ENCODE results near the gene ABRAXAS1.

The ABRAXAS1 gene

DNA sequence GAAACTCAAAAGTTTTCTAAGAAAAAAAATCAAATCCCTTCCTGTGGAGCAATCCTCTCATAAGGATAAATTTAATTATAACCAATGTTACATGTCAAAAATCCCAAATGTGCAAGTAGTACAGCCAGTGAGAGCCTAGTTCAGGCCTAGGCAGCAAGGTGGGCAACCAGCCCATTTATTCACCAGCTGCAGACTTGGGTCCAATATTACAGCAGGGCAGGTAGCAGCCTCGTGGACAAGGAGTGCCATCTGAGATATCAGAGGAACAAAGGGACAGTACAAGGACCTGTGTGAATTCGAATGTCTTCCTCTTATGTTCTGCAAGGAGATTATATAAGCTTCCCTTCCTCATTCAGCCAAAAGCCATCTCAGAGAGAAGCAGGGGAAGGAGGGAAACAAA is 35.9 kb downstream of the ABRAXAS1 start:
- no peak overlapping the region for H2BK120ac ChIP-seq (ENCODE audit: insufficient read depth, low read length, poor library complexity)
- H3K9ac ChIP-seq (ENCODE audit: low read length) = no peak overlapping the region
- no peak overlapping the region for H2AK5ac ChIP-seq (ENCODE audit: low read length)
- no peak overlapping the region for H3K4me3 ChIP-seq (ENCODE audit: low read depth, low read length)
- no peak overlapping the region for H3K18ac ChIP-seq (ENCODE audit: low read length)
- H3K4me2 ChIP-seq (ENCODE audit: low read length) = no peak overlapping the region
- no peak overlapping the region for H3K23ac ChIP-seq (ENCODE audit: low read length)
- H3K27ac ChIP-seq (ENCODE audit: low read depth, low read length) = no peak overlapping the region
- WGBS (ENCODE audit: extremely low coverage, insufficient coverage, insufficient read length) = no CpG with 5 or more reads among the region's 2 CpGs
- H3K36me3 ChIP-seq (ENCODE audit: control insufficient read depth in 1 of 2, insufficient read depth in 2 of 2, low read length in 2 of 2) = peaks cover 1 to 2% of the 10 kb centered on the region in 2 experiments
- no peak overlapping the region for H4K12ac ChIP-seq (ENCODE audit: low read depth, low read length)
- H2BK12ac ChIP-seq (ENCODE audit: low read length) = no peak overlapping the region
- H3K14ac ChIP-seq (ENCODE audit: low read length) = no peak overlapping the region
- H3K4ac ChIP-seq (ENCODE audit: low read depth, low read length) = no peak overlapping the region
- no peaks in the 10 kb centered on the region for H3K79me1 ChIP-seq (ENCODE audit: low read length)
- no peaks in the 10 kb centered on the region for H3K9me3 ChIP-seq (ENCODE audit: insufficient read depth, low read depth, low read length)
- H2BK5ac ChIP-seq (ENCODE audit: low read depth, low read length, poor library complexity) = no peak overlapping the region
- H2AFZ ChIP-seq (ENCODE audit: insufficient read depth, low read length, poor library complexity) = no peak overlapping the region
- no peaks in the 10 kb centered on the region for H3K27me3 ChIP-seq (ENCODE audit: insufficient read depth, low read length)
- DNase-seq = no peak
- H4K91ac ChIP-seq (ENCODE audit: low read depth, low read length) = no peak overlapping the region
- H3K4me1 ChIP-seq (ENCODE audit: control insufficient read depth in 1 of 2, insufficient read depth in 2 of 2, low read length in 2 of 2) = no peaks in the 10 kb centered on the region
- no peak overlapping the region for H4K8ac ChIP-seq (ENCODE audit: low read depth, low read length)
- no peaks in the 10 kb centered on the region for H3K79me2 ChIP-seq (ENCODE audit: control insufficient read depth, insufficient read depth, low read length, poor library complexity)

- no CpG with 5 or more reads among the region's 3 CpGs for WGBS (ENCODE audit: extremely low coverage, insufficient coverage, insufficient read length)
- no peak overlapping the region for H4K12ac ChIP-seq (ENCODE audit: low read depth, low read length)
- H3K79me2 ChIP-seq (ENCODE audit: control insufficient read depth, insufficient read depth, low read length, poor library complexity) = no peaks in the 10 kb centered on the region
- H2BK12ac ChIP-seq (ENCODE audit: low read length) = no peak overlapping the region
- no peaks in the 10 kb centered on the region for H3K79me1 ChIP-seq (ENCODE audit: low read length)
- H3K27me3 ChIP-seq (ENCODE audit: insufficient read depth, low read length) = no peaks in the 10 kb centered on the region
- no peak overlapping the region for H3K4me2 ChIP-seq (ENCODE audit: low read length)
- H3K14ac ChIP-seq (ENCODE audit: low read length) = no peak overlapping the region
- H2BK120ac ChIP-seq (ENCODE audit: insufficient read depth, low read length, poor library complexity) = no peak overlapping the region
- no peak overlapping the region for H2AK5ac ChIP-seq (ENCODE audit: low read length)
- no peaks in the 10 kb centered on the region for H3K9me3 ChIP-seq (ENCODE audit: insufficient read depth, low read depth, low read length)
- H3K4ac ChIP-seq (ENCODE audit: low read depth, low read length) = no peak overlapping the region
- no peak overlapping the region for H3K9ac ChIP-seq (ENCODE audit: low read length)
- H3K23ac ChIP-seq (ENCODE audit: low read length) = no peak overlapping the region
- peaks cover 4 to 13% of the 10 kb centered on the region in 2 experiments for H3K36me3 ChIP-seq (ENCODE audit: control insufficient read depth in 1 of 2, insufficient read depth in 2 of 2, low read length in 2 of 2)
- no peak overlapping the region for H2BK5ac ChIP-seq (ENCODE audit: low read depth, low read length, poor library complexity)
- H4K91ac ChIP-seq (ENCODE audit: low read depth, low read length) = no peak overlapping the region
- H3K27ac ChIP-seq (ENCODE audit: low read depth, low read length) = no peak overlapping the region
- H3K4me3 ChIP-seq (ENCODE audit: low read depth, low read length) = no peak overlapping the region
- no peak for DNase-seq
- no peaks in the 10 kb centered on the region for H3K4me1 ChIP-seq (ENCODE audit: control insufficient read depth in 1 of 2, insufficient read depth in 2 of 2, low read length in 2 of 2)
- no peak overlapping the region for H2AFZ ChIP-seq (ENCODE audit: insufficient read depth, low read length, poor library complexity)
- no peak overlapping the region for H4K8ac ChIP-seq (ENCODE audit: low read depth, low read length)
- H3K18ac ChIP-seq (ENCODE audit: low read length) = no peak overlapping the region
These were observed 44.0 kb downstream of the ABRAXAS1 start for GRCh38 chr4:83440899-83441298.

- no peak for DNase-seq
- H3K18ac ChIP-seq (ENCODE audit: low read length) = no peak overlapping the region
- no peak overlapping the region for H2BK12ac ChIP-seq (ENCODE audit: low read length)
- no peak overlapping the region for H3K27ac ChIP-seq (ENCODE audit: low read depth, low read length)
- no peak overlapping the region for H3K9ac ChIP-seq (ENCODE audit: low read length)
- H2BK120ac ChIP-seq (ENCODE audit: insufficient read depth, low read length, poor library complexity) = no peak overlapping the region
- H3K14ac ChIP-seq (ENCODE audit: low read length) = no peak overlapping the region
- peaks cover 4 to 13% of the 10 kb centered on the region in 2 experiments for H3K36me3 ChIP-seq (ENCODE audit: control insufficient read depth in 1 of 2, insufficient read depth in 2 of 2, low read length in 2 of 2)
- H4K12ac ChIP-seq (ENCODE audit: low read depth, low read length) = no peak overlapping the region
- no peak overlapping the region for H3K4me3 ChIP-seq (ENCODE audit: low read depth, low read length)
- H3K4me1 ChIP-seq (ENCODE audit: control insufficient read depth in 1 of 2, insufficient read depth in 2 of 2, low read length in 2 of 2) = no peaks in the 10 kb centered on the region
- no peak overlapping the region for H3K4me2 ChIP-seq (ENCODE audit: low read length)
- no peak overlapping the region for H4K8ac ChIP-seq (ENCODE audit: low read depth, low read length)
- H3K4ac ChIP-seq (ENCODE audit: low read depth, low read length) = no peak overlapping the region
- no peaks in the 10 kb centered on the region for H3K9me3 ChIP-seq (ENCODE audit: insufficient read depth, low read depth, low read length)
- H3K23ac ChIP-seq (ENCODE audit: low read length) = no peak overlapping the region
- H2AFZ ChIP-seq (ENCODE audit: insufficient read depth, low read length, poor library complexity) = no peak overlapping the region
- no peak overlapping the region for H4K91ac ChIP-seq (ENCODE audit: low read depth, low read length)
- H2BK5ac ChIP-seq (ENCODE audit: low read depth, low read length, poor library complexity) = no peak overlapping the region
- H3K27me3 ChIP-seq (ENCODE audit: insufficient read depth, low read length) = no peaks in the 10 kb centered on the region
- no peaks in the 10 kb centered on the region for H3K79me1 ChIP-seq (ENCODE audit: low read length)
- no peak overlapping the region for H2AK5ac ChIP-seq (ENCODE audit: low read length)
- no peaks in the 10 kb centered on the region for H3K79me2 ChIP-seq (ENCODE audit: control insufficient read depth, insufficient read depth, low read length, poor library complexity)
- WGBS (ENCODE audit: extremely low coverage, insufficient coverage, insufficient read length) = no CpG with 5 or more reads among the region's 1 CpG
These were observed 44.6 kb downstream of the ABRAXAS1 start for GRCh38 chr4:83440148-83440814.

DNA sequence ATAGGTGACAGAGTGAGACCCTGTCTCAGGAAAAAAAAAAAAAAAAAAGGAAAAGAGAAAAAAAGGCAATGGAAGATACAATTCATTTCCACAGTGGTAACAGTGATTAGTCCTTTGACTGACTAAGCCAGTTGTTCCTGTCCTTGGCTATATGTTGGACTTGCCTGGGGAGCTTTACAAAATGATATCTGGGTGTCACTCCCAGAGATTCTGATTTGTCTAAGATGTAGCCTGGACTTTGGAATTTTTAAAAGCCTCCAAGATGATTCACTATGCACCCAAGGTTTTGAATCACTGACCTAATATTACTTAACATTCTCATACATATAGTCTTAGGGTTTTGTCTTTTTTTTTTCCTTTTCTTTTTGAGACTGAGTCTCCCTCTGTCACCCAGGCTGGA is 46.2 kb downstream of the ABRAXAS1 start:
- Histone ChIP-seq H3K23ac (ENCODE audit: low read length) (no peak overlapping the region), H2BK5ac (ENCODE audit: low read depth, low read length, poor library complexity) (no peak overlapping the region), H3K79me1 (ENCODE audit: low read length) (no peaks in the 10 kb centered on the region), H3K27ac (ENCODE audit: low read depth, low read length) (no peak overlapping the region), H3K18ac (ENCODE audit: low read length) (no peak overlapping the region), H3K79me2 (ENCODE audit: control insufficient read depth, insufficient read depth, low read length, poor library complexity) (no peaks in the 10 kb centered on the region), H3K9ac (ENCODE audit: low read length) (no peak overlapping the region), H4K12ac (ENCODE audit: low read depth, low read length) (no peak overlapping the region), H2AFZ (ENCODE audit: insufficient read depth, low read length, poor library complexity) (no peak overlapping the region), H3K4me1 (ENCODE audit: control insufficient read depth in 1 of 2, insufficient read depth in 2 of 2, low read length in 2 of 2) (no peaks in the 10 kb centered on the region), H4K91ac (ENCODE audit: low read depth, low read length) (no peak overlapping the region), H3K4me3 (ENCODE audit: low read depth, low read length) (no peak overlapping the region), H3K4me2 (ENCODE audit: low read length) (no peak overlapping the region), H3K27me3 (ENCODE audit: insufficient read depth, low read length) (no peaks in the 10 kb centered on the region), H3K9me3 (ENCODE audit: insufficient read depth, low read depth, low read length) (no peaks in the 10 kb centered on the region), H2BK120ac (ENCODE audit: insufficient read depth, low read length, poor library complexity) (no peak overlapping the region), H3K14ac (ENCODE audit: low read length) (no peak overlapping the region), H2AK5ac (ENCODE audit: low read length) (no peak overlapping the region), H3K4ac (ENCODE audit: low read depth, low read length) (no peak overlapping the region), H2BK12ac (ENCODE audit: low read length) (no peak overlapping the region), H3K36me3 (ENCODE audit: control insufficient read depth in 1 of 2, insufficient read depth in 2 of 2, low read length in 2 of 2) (peaks cover 2 to 12% of the 10 kb centered on the region in 2 experiments), H4K8ac (ENCODE audit: low read depth, low read length) (no peak overlapping the region)
- DNase-seq = no peak

Measured in trophoblast cell (in vitro differentiated cells and primary cell).